GM12873 (cell line): ENCODE data around the gene PARVB.

Experiments used
- TF ChIP-seq, protein P1 (sequence below): IDR thresholded peaks from 2 replicates; pipeline ENCODE4 v1.5.1; 2012; ENCODE audit warnings: low read depth, mild to moderate bottlenecking, moderate library complexity, low read length, control low read depth; ENCODE audit not compliant: insufficient read depth; ENCODE audit errors: missing control alignments

PARVB gene

DNA sequence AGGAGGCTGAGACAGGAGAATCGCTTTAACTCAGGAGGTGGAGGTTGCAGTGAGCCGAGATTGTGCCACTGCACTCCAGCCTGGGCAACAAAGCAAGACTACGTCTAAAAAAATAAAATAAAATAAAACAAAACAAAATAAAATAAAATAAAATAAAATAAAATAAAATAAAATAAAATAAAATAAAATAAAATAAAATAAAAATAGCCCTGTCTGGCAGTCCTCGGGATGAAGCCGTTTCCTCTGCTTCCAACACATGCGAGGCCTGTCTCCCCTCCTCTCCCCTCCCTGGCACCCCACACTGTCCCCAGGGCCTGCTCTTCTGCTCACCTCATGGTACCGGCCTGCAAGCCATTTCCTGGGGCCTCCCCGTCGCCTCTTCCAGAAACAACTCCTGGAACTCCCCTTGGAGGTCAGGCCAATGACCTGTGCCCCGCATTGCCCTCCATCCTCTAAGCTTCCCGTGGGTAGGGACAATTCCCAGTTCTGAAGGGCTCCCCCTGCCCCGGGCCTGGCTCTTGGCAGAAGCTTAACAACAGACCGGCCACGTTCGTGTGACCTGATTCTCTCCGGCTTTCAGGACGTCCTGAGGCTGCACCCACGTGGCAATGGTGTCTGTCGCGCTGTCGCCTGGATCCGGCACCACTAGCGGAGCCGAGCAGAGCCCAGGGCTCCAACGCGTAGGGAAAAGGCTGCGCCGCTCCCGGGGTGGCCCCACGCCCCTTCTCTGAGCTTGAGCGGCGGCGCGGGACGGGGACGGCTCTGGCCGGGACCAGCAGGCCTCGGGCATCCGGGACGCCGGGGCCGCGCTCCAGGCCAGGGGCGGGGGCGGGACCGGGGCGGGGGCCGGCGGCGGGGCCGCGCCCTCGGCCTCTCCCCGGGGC is 456 bp upstream of the PARVB start:
- TF ChIP-seq, protein P1, sequence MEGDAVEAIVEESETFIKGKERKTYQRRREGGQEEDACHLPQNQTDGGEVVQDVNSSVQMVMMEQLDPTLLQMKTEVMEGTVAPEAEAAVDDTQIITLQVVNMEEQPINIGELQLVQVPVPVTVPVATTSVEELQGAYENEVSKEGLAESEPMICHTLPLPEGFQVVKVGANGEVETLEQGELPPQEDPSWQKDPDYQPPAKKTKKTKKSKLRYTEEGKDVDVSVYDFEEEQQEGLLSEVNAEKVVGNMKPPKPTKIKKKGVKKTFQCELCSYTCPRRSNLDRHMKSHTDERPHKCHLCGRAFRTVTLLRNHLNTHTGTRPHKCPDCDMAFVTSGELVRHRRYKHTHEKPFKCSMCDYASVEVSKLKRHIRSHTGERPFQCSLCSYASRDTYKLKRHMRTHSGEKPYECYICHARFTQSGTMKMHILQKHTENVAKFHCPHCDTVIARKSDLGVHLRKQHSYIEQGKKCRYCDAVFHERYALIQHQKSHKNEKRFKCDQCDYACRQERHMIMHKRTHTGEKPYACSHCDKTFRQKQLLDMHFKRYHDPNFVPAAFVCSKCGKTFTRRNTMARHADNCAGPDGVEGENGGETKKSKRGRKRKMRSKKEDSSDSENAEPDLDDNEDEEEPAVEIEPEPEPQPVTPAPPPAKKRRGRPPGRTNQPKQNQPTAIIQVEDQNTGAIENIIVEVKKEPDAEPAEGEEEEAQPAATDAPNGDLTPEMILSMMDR = no peak

DNA sequence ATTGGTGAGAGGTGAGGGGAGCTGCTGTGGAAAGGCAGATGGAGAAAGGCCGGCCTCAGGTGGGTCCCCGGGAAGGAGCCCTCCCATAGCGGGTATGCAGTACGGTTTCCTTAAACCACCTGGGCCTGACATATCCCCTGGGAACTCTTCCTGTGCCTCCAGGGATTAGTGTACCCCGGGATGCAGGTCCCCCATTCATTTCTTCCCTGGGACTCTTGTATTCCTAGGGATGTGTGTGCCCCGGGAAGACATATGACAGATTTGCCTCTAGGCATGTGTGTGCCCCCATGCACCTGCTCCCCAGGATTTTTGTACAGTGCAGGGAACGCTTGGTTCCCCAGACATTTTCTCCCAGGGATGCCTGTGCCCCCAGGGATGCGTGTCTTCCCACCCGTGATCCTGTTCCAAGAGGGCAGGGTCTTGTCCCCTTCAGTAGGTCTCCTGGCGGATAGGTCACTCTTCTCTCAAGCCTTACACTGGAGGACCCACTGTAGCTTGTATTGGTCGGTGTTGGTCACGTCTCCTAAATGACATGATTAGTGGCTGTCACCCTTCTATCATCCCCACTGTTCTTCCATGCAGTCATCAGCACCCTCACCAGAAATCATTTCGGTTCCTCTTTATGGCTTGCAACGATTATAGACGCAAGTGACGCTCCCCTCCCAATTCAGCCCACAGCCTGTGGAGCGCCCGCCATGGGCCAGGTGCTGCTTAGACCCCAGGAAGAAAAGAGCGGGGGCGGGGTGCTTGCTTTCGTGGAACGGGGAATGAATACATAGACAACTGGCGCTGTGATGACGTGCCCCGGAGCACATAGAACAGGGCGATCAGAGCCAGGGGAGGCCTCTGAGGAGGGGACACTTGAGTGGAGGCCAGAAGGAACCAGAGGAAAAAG is 1.3 kb downstream of the PARVB start:
- TF ChIP-seq, protein P1 = no peak

DNA sequence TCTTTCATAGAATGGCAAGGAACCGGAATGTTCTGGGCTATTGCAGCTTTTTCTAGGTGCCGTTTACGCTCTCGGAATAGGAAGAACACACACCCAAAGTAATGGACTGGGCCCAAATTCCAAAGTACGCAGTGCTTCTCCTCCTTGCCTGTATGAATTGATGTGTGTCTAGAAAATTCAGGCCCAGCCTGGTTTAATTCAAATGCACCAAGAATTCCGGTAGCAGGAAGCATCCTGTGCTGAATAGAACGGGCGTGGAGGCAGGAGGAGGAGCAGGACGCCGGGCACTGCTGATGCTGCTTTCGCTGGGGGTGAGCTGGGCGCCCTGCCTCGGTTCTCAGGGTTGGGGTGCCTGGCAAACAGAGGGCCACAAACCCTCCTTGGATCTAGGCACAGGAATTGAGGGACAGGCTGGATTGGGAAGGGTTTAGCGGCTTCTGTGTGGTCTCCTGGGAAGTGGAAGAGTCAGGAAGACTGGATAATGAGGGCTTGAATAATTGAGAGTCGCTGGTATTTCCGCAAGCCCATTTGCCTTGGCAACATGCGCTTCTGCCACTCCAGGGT is 2.0 kb downstream of the PARVB start:
- TF ChIP-seq, protein P1 = no peak

DNA sequence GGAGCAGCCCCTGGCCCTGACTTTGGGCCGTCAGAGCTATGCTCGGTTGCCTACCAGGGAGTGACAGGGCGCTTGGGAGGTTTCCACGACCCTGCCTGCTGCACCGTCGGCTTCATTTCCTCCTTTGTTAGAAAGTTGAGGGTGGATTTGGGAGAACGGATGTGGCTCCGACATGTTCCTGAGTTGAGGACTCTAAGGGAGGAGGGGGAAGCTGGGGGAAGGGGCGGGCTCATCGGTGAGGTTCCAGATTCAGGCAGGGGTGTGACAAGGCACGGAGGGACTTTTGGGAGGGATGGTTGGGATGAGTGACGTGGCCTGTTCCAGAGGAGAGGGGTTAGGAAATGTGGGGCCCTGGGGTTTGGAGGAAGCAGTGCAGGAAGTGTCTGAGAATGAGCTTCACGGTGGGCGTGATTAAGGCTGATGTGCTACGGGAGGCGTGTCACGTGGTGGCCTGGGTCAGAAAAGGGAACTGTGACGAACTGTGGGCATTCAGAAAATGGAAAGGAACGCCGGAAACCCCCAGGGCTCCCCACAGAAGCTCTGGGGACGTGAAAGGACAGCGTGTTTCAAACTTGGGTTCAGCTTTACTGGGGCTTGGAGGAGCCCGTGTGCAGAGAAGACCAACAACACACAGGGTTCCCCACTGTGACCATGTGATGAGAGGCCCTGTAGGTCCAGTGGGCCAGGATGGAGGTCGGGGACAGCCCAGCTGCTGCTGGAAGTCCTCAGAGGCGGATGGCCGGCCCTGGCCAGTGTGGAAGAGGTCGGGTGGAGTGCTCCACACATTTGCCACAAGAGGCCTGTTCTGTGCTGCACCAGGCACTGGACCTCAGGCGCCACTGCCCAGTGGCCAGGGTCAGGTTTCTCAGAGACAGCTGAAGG is 2.8 kb downstream of the PARVB start:
- TF ChIP-seq, protein P1 = no peak

DNA sequence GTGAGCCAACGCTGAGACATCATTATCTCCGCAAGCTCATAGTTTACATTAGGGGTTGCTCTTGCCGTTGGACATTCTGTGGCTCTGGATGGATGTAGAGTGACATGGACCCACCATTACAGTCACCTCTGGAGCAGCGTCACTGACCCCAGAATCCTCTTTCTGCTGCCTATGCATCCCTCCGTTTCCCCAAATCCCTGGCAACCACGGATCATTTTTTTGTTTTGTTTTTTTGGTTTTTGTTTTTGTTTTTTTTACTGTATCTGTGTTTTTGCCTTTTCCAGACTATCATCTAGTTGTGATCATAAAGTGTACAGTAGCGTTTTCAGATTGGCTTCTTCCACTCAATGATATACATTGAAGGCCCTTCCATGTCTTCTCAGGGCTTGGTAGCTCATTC is 4.0 kb downstream of the PARVB start:
- TF ChIP-seq, protein P1 = no peak

DNA sequence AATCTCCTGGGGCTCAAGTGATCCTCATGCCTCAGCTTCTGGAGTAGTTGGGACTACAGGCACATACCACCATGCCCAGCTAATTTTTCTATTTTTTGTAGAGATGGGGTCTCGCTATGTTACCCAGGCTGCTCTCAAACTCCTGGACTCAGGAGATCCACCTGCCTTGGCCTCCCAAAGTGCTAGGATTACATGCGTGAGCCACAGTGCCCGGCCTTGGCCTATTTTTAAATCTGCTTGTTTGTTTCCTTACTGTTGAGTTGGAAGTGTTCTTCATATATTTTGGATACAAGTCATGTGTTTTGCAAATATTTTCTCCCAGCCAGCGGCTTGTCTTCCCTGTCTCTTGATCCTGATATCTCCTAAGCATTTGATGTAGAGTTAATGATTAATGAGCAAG is 5.0 kb downstream of the PARVB start:
- TF ChIP-seq, protein P1 = no peak
